ENCODE data around the gene CPLANE2.
"Not testable (repeated sequence)": the region's sequence is repeated elsewhere in the genome, so short reads cannot be mapped to it uniquely, and the experiment has no call there.

The CPLANE2 gene

GRCh38 chr1:16248603-16249516, 11.9 kb upstream of the CPLANE2 start:
- DNase-seq (ENCODE audit: low spot score) = peak; percentile 36

GRCh38 chr1:16248007-16248436, 11.0 kb upstream of the CPLANE2 start:
- no peak for DNase-seq (ENCODE audit: low spot score)

- DNase-seq (ENCODE audit: low spot score) = no peak
Observed at GRCh38 chr1:16247441-16247840, 10.5 kb upstream of the CPLANE2 start.

- no peak for DNase-seq (ENCODE audit: low spot score)
Observed at GRCh38 chr1:16246961-16247360, 10.0 kb upstream of the CPLANE2 start.

GRCh38 chr1:16246239-16246638, 9.3 kb upstream of the CPLANE2 start:
- not testable (repeated sequence) for DNase-seq (ENCODE audit: low spot score)

GRCh38 chr1:16245476-16246196, 8.7 kb upstream of the CPLANE2 start:
- no peak for DNase-seq (ENCODE audit: low spot score)

GRCh38 chr1:16244650-16245285, 7.8 kb upstream of the CPLANE2 start:
- no peak for DNase-seq (ENCODE audit: low spot score)

GRCh38 chr1:16243936-16244649, 7.1 kb upstream of the CPLANE2 start:
- peak; percentile 78 for DNase-seq (ENCODE audit: low spot score)

- no peak for DNase-seq (ENCODE audit: low spot score)
Observed at GRCh38 chr1:16243215-16243610, 6.2 kb upstream of the CPLANE2 start.

GRCh38 chr1:16242556-16243214, 5.7 kb upstream of the CPLANE2 start:
- DNase-seq (ENCODE audit: low spot score) = no peak

- no peak for DNase-seq (ENCODE audit: low spot score)
Observed at GRCh38 chr1:16241221-16241708, 4.3 kb upstream of the CPLANE2 start.

- DNase-seq (ENCODE audit: low spot score) = no peak
Observed at GRCh38 chr1:16239972-16240491, 3.0 kb upstream of the CPLANE2 start.

- peak; percentile 47 for DNase-seq (ENCODE audit: low spot score)
Observed at GRCh38 chr1:16237343-16237830, 404 bp upstream of the CPLANE2 start.

- peak; percentile 41 for DNase-seq (ENCODE audit: low spot score)
Observed at GRCh38 chr1:16235944-16236510, 956 bp downstream of the CPLANE2 start.

GRCh38 chr1:16235347-16235746, 1.6 kb downstream of the CPLANE2 start:
- DNase-seq (ENCODE audit: low spot score) = no peak

GRCh38 chr1:16233431-16233830, 3.6 kb downstream of the CPLANE2 start:
- no peak for DNase-seq (ENCODE audit: low spot score)

- no peak for DNase-seq (ENCODE audit: low spot score)
Observed at GRCh38 chr1:16232316-16232710, 4.7 kb downstream of the CPLANE2 start.

- no peak for DNase-seq (ENCODE audit: low spot score)
Observed at GRCh38 chr1:16231331-16232315, 5.4 kb downstream of the CPLANE2 start.

- no peak for DNase-seq (ENCODE audit: low spot score)
Observed at GRCh38 chr1:16230744-16231143, 6.2 kb downstream of the CPLANE2 start.
